K562 (cell line): ENCODE results near the gene ACY1. TPM values are rescaled to one million over a fixed set of nuclear protein-coding genes. Genes with fewer than 3 reads are reported as not detected.

Experiments used
- ATAC-seq: fragments of 200-7000 bp; cut with Tn5 transposase; 3 replicates; pipeline ENCODE4 v1.9.1; 2020; ENCODE audit warnings: moderate library complexity
- BruUV-seq: library from RNA; stranded (reverse); fragments of 400-500 nt; replicated peaks from 2 replicates; lab custom pipeline; 2021; lab: Mats Ljungman, UMichigan
- CTCF ChIA-PET: fragments of 300-600 bp; formaldehyde crosslinking; extraction: SDS; loops from one replicate; lab custom pipeline; 2021; ENCODE audit warnings: low intra/inter-chr PET ratio; lab: Yijun Ruan, JAX
- POLR2A ChIA-PET: fragments of 300-600, 350-650 bp; sonication (Branson Sonifier 250); formaldehyde crosslinking; extraction: SDS; loops from one replicate; lab custom pipeline; 2021; ENCODE audit warnings: antibody characterized with exemption, inconsistent platforms; lab: Yijun Ruan, JAX
- DNase-seq, 4 experiments: peaks; one replicate each; pipeline versions ENCODE4 v3.0.0 to v3.0.0-alpha.2; 2011 to 2018; ENCODE audit warnings: low spot score in 3 of 4, mixed read lengths in 3 of 4; ENCODE audit errors: extremely low read depth in 1 of 4
- FAIRE-seq: peaks from 2 replicates; lab custom pipeline; 2011; peaks lifted over from hg19 to GRCh38; lab: Jason Lieb, UNC
- H2AFZ ChIP-seq: 2 replicates; pipeline ENCODE4 v1.6.0; 2011; ENCODE audit warnings: low read depth, low read length, control low read depth, inconsistent platforms
- H3K27ac ChIP-seq: fragments of 200-600 bp; 3 replicates; pipeline ENCODE4 v1.8.0; 2011; ENCODE audit warnings: low read depth, mild to moderate bottlenecking, control low read depth, inconsistent platforms, low read length, moderate library complexity, mixed read lengths; ENCODE audit errors: extremely low read depth
- H3K27me3 ChIP-seq, 2 experiments: fragments of 300-600 bp in 1 of 2; 2 replicates in 1 of 2; 3 replicates in 1 of 2; pipeline versions ENCODE4 v1.6.0 to v1.8.0; 2011; ENCODE audit warnings: inconsistent platforms in 2 of 2, low read length in 2 of 2, mild to moderate bottlenecking in 1 of 2, mixed read lengths in 1 of 2, moderate library complexity in 1 of 2; ENCODE audit not compliant: control insufficient read depth in 2 of 2, insufficient read depth in 2 of 2
- H3K36me3 ChIP-seq: fragments of 300-600 bp; 3 replicates; pipeline ENCODE4 v1.8.0; 2011; ENCODE audit warnings: mild to moderate bottlenecking, low read length, inconsistent platforms; ENCODE audit not compliant: control insufficient read depth, insufficient read depth
- H3K4me1 ChIP-seq, 2 experiments: fragments of 200-600 bp in 1 of 2; replicated peaks in 1 of 2; 2 replicates in 1 of 2; 3 replicates in 1 of 2; pipeline versions ENCODE4 v1.5.1 to v1.8.0; 2011; ENCODE audit warnings: inconsistent platforms in 2 of 2, low read length in 2 of 2, mild to moderate bottlenecking in 1 of 2, mixed read lengths in 1 of 2, moderate library complexity in 1 of 2; ENCODE audit not compliant: control insufficient read depth in 2 of 2, insufficient read depth in 2 of 2
- H3K4me2 ChIP-seq: 2 replicates; pipeline ENCODE4 v1.6.1; 2011; ENCODE audit warnings: low read length, control low read depth, inconsistent platforms, mixed read lengths; ENCODE audit not compliant: insufficient read depth
- H3K4me3 ChIP-seq: fragments of 200-600 bp; sonication (generic), shearing (Covaris generic); 2 replicates; pipeline ENCODE4 v1.5.1; 2016; ENCODE audit warnings: control low read depth, inconsistent platforms
- H3K79me2 ChIP-seq: fragments of 200-600 bp; 3 replicates; pipeline ENCODE4 v1.8.0; 2011; ENCODE audit warnings: low read length, inconsistent platforms; ENCODE audit not compliant: control insufficient read depth, insufficient read depth
- H3K9ac ChIP-seq, 2 experiments: 2 replicates each; pipeline versions ENCODE4 v1.6.0 to v1.6.1; 2011; ENCODE audit warnings: low read depth in 2 of 2, low read length in 2 of 2, control low read depth in 1 of 2, inconsistent platforms in 1 of 2, mild to moderate bottlenecking in 1 of 2, mixed read lengths in 1 of 2; ENCODE audit not compliant: insufficient read depth in 1 of 2
- H3K9me1 ChIP-seq: one replicate; pipeline ENCODE4 v1.6.0; 2011; ENCODE audit warnings: inconsistent platforms, mild to moderate bottlenecking, low read length, moderate library complexity; ENCODE audit not compliant: control insufficient read depth, insufficient read depth
- H3K9me3 ChIP-seq: replicated peaks from 2 replicates; pipeline ENCODE4 v1.5.1; 2011; ENCODE audit warnings: low read depth, low read length, inconsistent platforms; ENCODE audit not compliant: control insufficient read depth, insufficient read depth
- H4K20me1 ChIP-seq: replicated peaks from 2 replicates; pipeline ENCODE4 v1.6.1; 2011; ENCODE audit warnings: low read length, inconsistent platforms, mixed read lengths; ENCODE audit not compliant: control insufficient read depth, insufficient read depth
- CBFB ChIP-seq: sonication (generic); formaldehyde crosslinking; IDR thresholded peaks from 2 replicates; pipeline ENCODE4 v1.4.0; 2020; ENCODE audit warnings: mild to moderate bottlenecking, missing genetic modification reagents
- HEY1 ChIP-seq: fragments of 250-450 bp; sonication (Bioruptor Pico); IDR thresholded peaks from 2 replicates; pipeline ENCODE4 v1.5.0; 2020; ENCODE audit warnings: mild to moderate bottlenecking, moderate library complexity, borderline replicate concordance
- HMG20B ChIP-seq: fragments of 250-450 bp; sonication (Bioruptor Pico); IDR thresholded peaks from 2 replicates; pipeline ENCODE4 v1.5.0; 2021; ENCODE audit warnings: mild to moderate bottlenecking
- LEF1 ChIP-seq: fragments of 450-650 bp; IDR thresholded peaks from 2 replicates; pipeline ENCODE4 v1.6.1; 2016; ENCODE audit warnings: mild to moderate bottlenecking
- NR2C2 ChIP-seq, 2 experiments: fragments of 200-800 bp in 1 of 2; sonication (Bioruptor generic) in 1 of 2; sonication (generic) in 1 of 2; formaldehyde crosslinking in 1 of 2; IDR thresholded peaks; 2 replicates each; pipeline versions ENCODE4 v1.6.1 to v1.8.0; 2016 to 2022; ENCODE audit warnings: mild to moderate bottlenecking in 1 of 2, missing compliant biosample characterization in 1 of 2, missing genetic modification characterization in 1 of 2, missing genetic modification reagents in 1 of 2
- ZFPM2 ChIP-seq: fragments of 250-450 bp; sonication (Bioruptor Pico); IDR thresholded peaks from 2 replicates; pipeline ENCODE4 v1.5.1; 2022; ENCODE audit warnings: mild to moderate bottlenecking
- ZNF57 ChIP-seq: fragments of 450-650 bp; formaldehyde crosslinking; IDR thresholded peaks from 2 replicates; pipeline ENCODE4 v1.4.0; 2020; ENCODE audit warnings: mild to moderate bottlenecking, moderate library complexity
- ZNF830 ChIP-seq: fragments of 250-450 bp; sonication (Bioruptor Pico); IDR thresholded peaks from 2 replicates; pipeline ENCODE4 v1.5.0; 2021; ENCODE audit warnings: mild to moderate bottlenecking
- WGBS: fragments of 100-300 bp; shearing (Covaris generic); methylation state at CpG from one replicate; pipeline ENCODE4 v1.1.6; 2016; ENCODE audit warnings: low coverage, mixed read lengths; ENCODE audit not compliant: insufficient coverage; ENCODE audit errors: missing lambda C conversion rate; 5-methylcytosine and 5-hydroxymethylcytosine counted together
- in situ Hi-C: fragments of 300-500 bp; cut with MboI; formaldehyde crosslinking; loops from 4 replicates; pipeline ENCODE4 v1.15.0; 2018; ENCODE audit warnings: inconsistent platforms, mixed read lengths
- intact Hi-C: fragments of 100-400 bp; cut with micrococcal nuclease; formaldehyde crosslinking; loops from 2 replicates; pipeline ENCODE4 v1.14.2; 2022
- polyA plus RNA-seq, 8 experiments: library from polyadenylated mRNA; depleted of rRNA in 4 of 8; stranded (reverse) in 5 of 8; unstranded in 3 of 8; fragments of >200 nt; fragmentation: Nextera tagmentation in 2 of 8; fragmentation: Illumina TruSeq in 1 of 8; extraction: Ambion mirVana in 2 of 8; extraction: Trizol in 1 of 8; gene quantifications; 2 replicates each; pipeline versions ENCODE4 v1.2.1 to v1.2.3, GENCODE V29; 2011 to 2014; ENCODE audit warnings: inconsistent platforms in 1 of 8, missing spikeins in 1 of 8
- total RNA-seq, 7 experiments: library from RNA; depleted of rRNA in 6 of 7; stranded (reverse); fragments of >200 nt in 6 of 7; fragmentation: Illumina TruSeq in 2 of 7; extraction: Trizol in 2 of 7; gene quantifications; 2 replicates each; pipeline versions ENCODE4 v1.2.1 to v1.2.3, GENCODE V29; 2011 to 2021; ENCODE audit warnings: low replicate concordance in 1 of 7
- TF ChIP-seq, protein P1 (sequence below): IDR thresholded peaks from 2 replicates; pipeline ENCODE4 v1.6.1; 2011; ENCODE audit not compliant: insufficient read length; ENCODE audit errors: extremely low read depth
- TF ChIP-seq, protein P2 (sequence below): fragments of 450-650 bp; IDR thresholded peaks from 2 replicates; pipeline ENCODE4 v1.6.1; 2016; ENCODE audit warnings: mild to moderate bottlenecking

ACY1 gene
- total and polyA plus RNA-seq, 9 of the 15 experiments (the other 6 are each of a cell fraction or from before 2014, with no cell fraction given): 70.7 to 195 (median 123) TPM

DNA sequence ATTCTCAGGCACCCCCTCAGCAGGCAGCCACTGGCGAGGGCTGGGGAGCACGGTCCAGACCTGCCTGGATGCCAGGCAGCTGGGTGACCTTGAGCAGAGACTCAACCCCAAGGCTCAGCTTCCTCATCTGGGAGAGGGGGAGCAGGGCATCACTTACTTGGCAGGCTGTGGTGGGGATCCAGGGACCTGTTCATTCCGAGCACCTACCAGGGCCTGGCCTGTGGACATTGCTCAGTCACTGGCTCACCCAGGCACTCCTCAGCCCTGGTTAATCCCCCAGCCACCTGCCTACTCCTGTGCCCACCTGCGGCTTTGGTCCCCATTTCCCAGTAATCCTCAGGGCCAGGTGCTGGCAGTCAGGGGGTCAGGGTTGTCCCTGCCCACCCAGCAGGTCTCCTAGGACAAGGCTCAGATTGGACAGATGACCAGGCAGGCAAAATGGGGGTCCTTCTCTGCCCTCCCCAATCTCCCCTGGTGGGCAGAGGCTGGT is 21.6 kb downstream of the ACY1 start:
- no peaks in the 10 kb centered on the region for H3K27me3 ChIP-seq
- H3K9me3 ChIP-seq: no peaks in the 10 kb centered on the region
- ATAC-seq (no peak), FAIRE-seq (no peak), DNase-seq (no peak)
- in situ Hi-C loops: loop anchor here (5.0 to 25.0 kb wide), 2 partner anchors 122 to 382 kb away; no protein-coding TSS in a partner anchor
- intact Hi-C loops: loop anchor here (5.0 kb wide), 5 partner anchors 47 to 442 kb away; partner anchors contain the start of genes GLYCTK and SEMA3G
- no peaks in the 10 kb centered on the region for H3K36me3 ChIP-seq
- H3K4me1 ChIP-seq: peaks cover 22 to 36% of the 10 kb centered on the region in 2 experiments
- H3K4me2 ChIP-seq: no peak overlapping the region
- H3K79me2 ChIP-seq: no peaks in the 10 kb centered on the region
- TF ChIP-seq NR2C2 (CRISPR knock-in tag; IDR thresholded peaks at IDR 0.05) (no peak), NR2C2 (tag; IDR thresholded peaks at IDR 0.05) (no peak), LEF1 (no peak), ZNF830 (CRISPR knock-in tag) (no peak), HEY1 (CRISPR knock-in tag) (no peak), HMG20B (no peak), ZFPM2 (CRISPR knock-in tag) (no peak), ZNF57 (no peak), CBFB (CRISPR knock-in tag) (no peak)
- TF ChIP-seq, protein P1, sequence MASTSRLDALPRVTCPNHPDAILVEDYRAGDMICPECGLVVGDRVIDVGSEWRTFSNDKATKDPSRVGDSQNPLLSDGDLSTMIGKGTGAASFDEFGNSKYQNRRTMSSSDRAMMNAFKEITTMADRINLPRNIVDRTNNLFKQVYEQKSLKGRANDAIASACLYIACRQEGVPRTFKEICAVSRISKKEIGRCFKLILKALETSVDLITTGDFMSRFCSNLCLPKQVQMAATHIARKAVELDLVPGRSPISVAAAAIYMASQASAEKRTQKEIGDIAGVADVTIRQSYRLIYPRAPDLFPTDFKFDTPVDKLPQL: no peak
- TF ChIP-seq, protein P2, sequence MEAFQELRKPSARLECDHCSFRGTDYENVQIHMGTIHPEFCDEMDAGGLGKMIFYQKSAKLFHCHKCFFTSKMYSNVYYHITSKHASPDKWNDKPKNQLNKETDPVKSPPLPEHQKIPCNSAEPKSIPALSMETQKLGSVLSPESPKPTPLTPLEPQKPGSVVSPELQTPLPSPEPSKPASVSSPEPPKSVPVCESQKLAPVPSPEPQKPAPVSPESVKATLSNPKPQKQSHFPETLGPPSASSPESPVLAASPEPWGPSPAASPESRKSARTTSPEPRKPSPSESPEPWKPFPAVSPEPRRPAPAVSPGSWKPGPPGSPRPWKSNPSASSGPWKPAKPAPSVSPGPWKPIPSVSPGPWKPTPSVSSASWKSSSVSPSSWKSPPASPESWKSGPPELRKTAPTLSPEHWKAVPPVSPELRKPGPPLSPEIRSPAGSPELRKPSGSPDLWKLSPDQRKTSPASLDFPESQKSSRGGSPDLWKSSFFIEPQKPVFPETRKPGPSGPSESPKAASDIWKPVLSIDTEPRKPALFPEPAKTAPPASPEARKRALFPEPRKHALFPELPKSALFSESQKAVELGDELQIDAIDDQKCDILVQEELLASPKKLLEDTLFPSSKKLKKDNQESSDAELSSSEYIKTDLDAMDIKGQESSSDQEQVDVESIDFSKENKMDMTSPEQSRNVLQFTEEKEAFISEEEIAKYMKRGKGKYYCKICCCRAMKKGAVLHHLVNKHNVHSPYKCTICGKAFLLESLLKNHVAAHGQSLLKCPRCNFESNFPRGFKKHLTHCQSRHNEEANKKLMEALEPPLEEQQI: no peak
- H2AFZ ChIP-seq: no peak overlapping the region
- H3K27ac ChIP-seq: no peak overlapping the region
- ChIA-PET CTCF (interaction anchor here (0.7 to 5.3 kb wide), 2 partner anchors 118 to 139 kb away, joined by 3 to 36 read pairs; no protein-coding TSS in a partner anchor), POLR2A (interaction anchor here (1.1 to 1.2 kb wide), 2 partner anchors 12 to 14 kb away, joined by 4 read pairs; no protein-coding TSS in a partner anchor)
- H3K4me3 ChIP-seq: no peak overlapping the region
- BruUV-seq: no TSS peak
- H3K9me1 ChIP-seq: no peaks in the 10 kb centered on the region
- no peaks in the 10 kb centered on the region for H4K20me1 ChIP-seq
- WGBS: 87% methylated on average over 3 of the region's 4 CpGs
- H3K9ac ChIP-seq: peak overlapping the region in 1 of 2 experiments; percentile 69; a peak in 1 of 4 replicates
